ENCODE results near the gene ZNF444.

DNA sequence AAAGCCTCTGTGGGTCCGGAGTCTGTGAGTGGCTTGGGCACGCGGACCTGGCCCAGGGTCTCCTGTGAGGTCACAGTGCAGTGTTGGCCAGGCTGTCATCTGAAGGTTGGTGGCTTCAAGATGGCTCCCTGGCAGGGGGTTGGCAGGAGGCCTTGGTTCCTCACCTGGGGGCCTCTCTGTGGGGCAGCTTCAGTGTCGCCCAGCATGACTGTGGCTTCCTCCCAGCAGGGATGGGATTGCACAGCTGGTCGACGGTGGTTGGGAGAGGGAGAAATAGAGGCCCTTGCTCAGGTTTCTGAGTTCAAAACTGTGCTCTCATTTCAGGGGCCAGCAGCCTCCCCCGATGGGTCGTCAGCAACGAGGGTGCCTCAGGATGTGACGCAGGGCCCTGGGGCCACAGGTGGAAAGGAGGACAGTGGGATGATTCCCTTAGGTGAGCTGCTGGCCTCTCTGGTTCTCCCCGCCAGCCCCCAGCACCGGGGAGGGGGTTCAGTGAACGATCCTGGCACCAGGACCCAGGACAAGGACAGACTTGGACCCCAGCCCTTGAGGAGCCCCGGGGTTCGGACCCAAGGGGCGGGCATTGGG is 17.2 kb downstream of the ZNF444 start:
- TF ChIP-seq POLR2AphosphoS5 (IDR thresholded peaks at IDR 0.05) (no peak), POLR2A (IDR thresholded peaks at IDR 0.05) (no peak)
- TF ChIP-seq, protein P1, sequence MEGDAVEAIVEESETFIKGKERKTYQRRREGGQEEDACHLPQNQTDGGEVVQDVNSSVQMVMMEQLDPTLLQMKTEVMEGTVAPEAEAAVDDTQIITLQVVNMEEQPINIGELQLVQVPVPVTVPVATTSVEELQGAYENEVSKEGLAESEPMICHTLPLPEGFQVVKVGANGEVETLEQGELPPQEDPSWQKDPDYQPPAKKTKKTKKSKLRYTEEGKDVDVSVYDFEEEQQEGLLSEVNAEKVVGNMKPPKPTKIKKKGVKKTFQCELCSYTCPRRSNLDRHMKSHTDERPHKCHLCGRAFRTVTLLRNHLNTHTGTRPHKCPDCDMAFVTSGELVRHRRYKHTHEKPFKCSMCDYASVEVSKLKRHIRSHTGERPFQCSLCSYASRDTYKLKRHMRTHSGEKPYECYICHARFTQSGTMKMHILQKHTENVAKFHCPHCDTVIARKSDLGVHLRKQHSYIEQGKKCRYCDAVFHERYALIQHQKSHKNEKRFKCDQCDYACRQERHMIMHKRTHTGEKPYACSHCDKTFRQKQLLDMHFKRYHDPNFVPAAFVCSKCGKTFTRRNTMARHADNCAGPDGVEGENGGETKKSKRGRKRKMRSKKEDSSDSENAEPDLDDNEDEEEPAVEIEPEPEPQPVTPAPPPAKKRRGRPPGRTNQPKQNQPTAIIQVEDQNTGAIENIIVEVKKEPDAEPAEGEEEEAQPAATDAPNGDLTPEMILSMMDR (IDR thresholded peaks at IDR 0.05) = no peak

Measured in sigmoid colon (tissue), 4 donors.